ENCODE data around the gene SRPK3. TPM values are rescaled to one million over a fixed set of nuclear protein-coding genes. Genes with fewer than 3 reads are reported as not detected.

SRPK3 gene
- total RNA-seq, 2 donors from 2014 or later = 19.4 to 24.6 TPM

GRCh38 chrX:153734871-153735270, 46.0 kb upstream of the SRPK3 start:
- TF ChIP-seq CTCF (IDR thresholded peaks at IDR 0.05) = no peak
- no peak overlapping the region for H3K27ac ChIP-seq
- H3K9me3 ChIP-seq = peaks cover 0 to 15% of the 10 kb centered on the region in 2 donors

GRCh38 chrX:153735274-153735673, 45.6 kb upstream of the SRPK3 start:
- H3K4me3 ChIP-seq = no peak overlapping the region
- DNase-seq (ENCODE audit: low spot score) = no peak
- TF ChIP-seq CTCF (IDR thresholded peaks at IDR 0.05) = no peak
- no peaks in the 10 kb centered on the region for H3K27me3 ChIP-seq
- peaks cover 0 to 15% of the 10 kb centered on the region in 2 donors for H3K9me3 ChIP-seq
- no peak overlapping the region for H3K27ac ChIP-seq
- no peaks in the 10 kb centered on the region for H3K36me3 ChIP-seq
- H3K4me1 ChIP-seq = no peaks in the 10 kb centered on the region

More at GRCh38 chrX:153734871-153735270, 46.0 kb upstream of the SRPK3 start:
- no peaks in the 10 kb centered on the region for H3K4me1 ChIP-seq
- no peaks in the 10 kb centered on the region for H3K36me3 ChIP-seq
- H3K4me3 ChIP-seq = no peak overlapping the region
- no peak for DNase-seq (ENCODE audit: low spot score)
- H3K27me3 ChIP-seq = no peaks in the 10 kb centered on the region

- no peak for TF ChIP-seq CTCF (IDR thresholded peaks at IDR 0.05)
These were observed 44.6 kb upstream of the SRPK3 start for GRCh38 chrX:153736071-153736820.

GRCh38 chrX:153736871-153737441, 43.9 kb upstream of the SRPK3 start:
- no peaks in the 10 kb centered on the region for H3K4me1 ChIP-seq
- no peaks in the 10 kb centered on the region for H3K27me3 ChIP-seq
- DNase-seq (ENCODE audit: low spot score) = no peak
- no peak overlapping the region for H3K4me3 ChIP-seq
- peaks cover 0 to 3% of the 10 kb centered on the region in 2 donors for H3K9me3 ChIP-seq
- TF ChIP-seq CTCF (IDR thresholded peaks at IDR 0.05) = no peak
- no peaks in the 10 kb centered on the region for H3K36me3 ChIP-seq
- no peak overlapping the region for H3K27ac ChIP-seq

More at GRCh38 chrX:153736071-153736820, 44.6 kb upstream of the SRPK3 start:
- no peaks in the 10 kb centered on the region for H3K36me3 ChIP-seq
- H3K4me3 ChIP-seq = no peak overlapping the region
- no peak overlapping the region for H3K27ac ChIP-seq
- H3K9me3 ChIP-seq = peaks cover 0 to 10% of the 10 kb centered on the region in 2 donors
- DNase-seq (ENCODE audit: low spot score) = no peak
- H3K27me3 ChIP-seq = no peaks in the 10 kb centered on the region
- H3K4me1 ChIP-seq = no peaks in the 10 kb centered on the region

GRCh38 chrX:153738056-153738605, 42.7 kb upstream of the SRPK3 start:
- no peak overlapping the region for H3K27ac ChIP-seq
- no peak overlapping the region for H3K4me3 ChIP-seq
- no peak for TF ChIP-seq CTCF (IDR thresholded peaks at IDR 0.05)
- no peaks in the 10 kb centered on the region for H3K9me3 ChIP-seq
- no peaks in the 10 kb centered on the region for H3K36me3 ChIP-seq
- H3K4me1 ChIP-seq = no peaks in the 10 kb centered on the region
- no peaks in the 10 kb centered on the region for H3K27me3 ChIP-seq
- DNase-seq (ENCODE audit: low spot score) = no peak
